ENCODE measurements around the gene EXOC3L1. TPM values are rescaled to one million over a fixed set of nuclear protein-coding genes. Genes with fewer than 3 reads are reported as not detected.

The EXOC3L1 gene
- total RNA-seq, 4 donors from 2014 or later: 0.95 to 3.8 (median 1.7) TPM

DNA sequence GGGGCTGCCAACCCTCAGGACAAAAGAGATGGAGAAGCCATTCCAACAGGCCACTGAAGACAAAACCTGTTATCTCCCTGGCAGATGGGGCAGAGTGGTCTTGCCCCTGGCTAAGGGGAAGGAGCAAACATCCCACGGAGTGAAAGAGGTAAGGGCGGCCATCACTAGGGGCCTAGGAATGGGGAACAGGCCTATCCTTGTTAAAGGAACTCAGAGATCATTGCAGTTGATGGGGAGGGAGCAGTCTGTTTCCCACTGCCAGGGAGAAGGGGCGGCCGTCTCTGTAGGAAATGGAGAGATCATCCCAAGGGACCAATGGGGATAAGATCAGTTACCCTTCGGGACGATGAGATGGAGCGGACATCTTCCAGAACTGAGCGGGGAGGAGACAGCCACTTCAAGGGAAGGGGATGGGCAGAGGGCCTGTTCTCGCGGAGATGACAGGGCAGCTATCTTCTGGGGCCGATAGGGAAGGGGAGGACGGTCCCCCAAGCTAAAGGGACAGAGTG lies 36.4 kb upstream of the EXOC3L1 start:
- no peak for TF ChIP-seq POLR2A (IDR thresholded peaks at IDR 0.05)
- no peak for DNase-seq (ENCODE audit: low spot score in 2 of 2)
- intact Hi-C loops (cut with DNase I; ENCODE audit: low total_unique reads): no loop called here
- H3K4me3 ChIP-seq (ENCODE audit: low read depth, poor library complexity, severe bottlenecking): peak overlapping the region; percentile 91
- WGBS, 2 donors: 8 to 12% methylated on average over 12 of the region's 12 CpGs

- no peak for TF ChIP-seq POLR2A (IDR thresholded peaks at IDR 0.05)
- TF ChIP-seq, protein P1, sequence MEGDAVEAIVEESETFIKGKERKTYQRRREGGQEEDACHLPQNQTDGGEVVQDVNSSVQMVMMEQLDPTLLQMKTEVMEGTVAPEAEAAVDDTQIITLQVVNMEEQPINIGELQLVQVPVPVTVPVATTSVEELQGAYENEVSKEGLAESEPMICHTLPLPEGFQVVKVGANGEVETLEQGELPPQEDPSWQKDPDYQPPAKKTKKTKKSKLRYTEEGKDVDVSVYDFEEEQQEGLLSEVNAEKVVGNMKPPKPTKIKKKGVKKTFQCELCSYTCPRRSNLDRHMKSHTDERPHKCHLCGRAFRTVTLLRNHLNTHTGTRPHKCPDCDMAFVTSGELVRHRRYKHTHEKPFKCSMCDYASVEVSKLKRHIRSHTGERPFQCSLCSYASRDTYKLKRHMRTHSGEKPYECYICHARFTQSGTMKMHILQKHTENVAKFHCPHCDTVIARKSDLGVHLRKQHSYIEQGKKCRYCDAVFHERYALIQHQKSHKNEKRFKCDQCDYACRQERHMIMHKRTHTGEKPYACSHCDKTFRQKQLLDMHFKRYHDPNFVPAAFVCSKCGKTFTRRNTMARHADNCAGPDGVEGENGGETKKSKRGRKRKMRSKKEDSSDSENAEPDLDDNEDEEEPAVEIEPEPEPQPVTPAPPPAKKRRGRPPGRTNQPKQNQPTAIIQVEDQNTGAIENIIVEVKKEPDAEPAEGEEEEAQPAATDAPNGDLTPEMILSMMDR (IDR thresholded peaks at IDR 0.05): no peak
- no peak overlapping the region for H3K4me3 ChIP-seq (ENCODE audit: low read depth, poor library complexity, severe bottlenecking)
- WGBS, 2 donors: 54 to 68% methylated on average over 3 of the region's 3 CpGs
- intact Hi-C loops (cut with DNase I; ENCODE audit: low total_unique reads): no loop called here
- no peak for DNase-seq (ENCODE audit: low spot score in 2 of 2)
These were observed 34.1 kb upstream of the EXOC3L1 start for GRCh38 chr16:67223992-67224391.

GRCh38 chr16:67216612-67217490 lies 26.9 kb upstream of the EXOC3L1 start:
- no peak overlapping the region for H3K4me3 ChIP-seq (ENCODE audit: low read depth, poor library complexity, severe bottlenecking)
- intact Hi-C loops (cut with DNase I; ENCODE audit: low total_unique reads): no loop called here
- DNase-seq (ENCODE audit: low spot score in 2 of 2): no peak
- TF ChIP-seq, protein P1 (IDR thresholded peaks at IDR 0.05): no peak
- TF ChIP-seq POLR2A (IDR thresholded peaks at IDR 0.05): no peak
- WGBS, 2 donors: 70 to 74% methylated on average over 18 of the region's 18 CpGs

DNA sequence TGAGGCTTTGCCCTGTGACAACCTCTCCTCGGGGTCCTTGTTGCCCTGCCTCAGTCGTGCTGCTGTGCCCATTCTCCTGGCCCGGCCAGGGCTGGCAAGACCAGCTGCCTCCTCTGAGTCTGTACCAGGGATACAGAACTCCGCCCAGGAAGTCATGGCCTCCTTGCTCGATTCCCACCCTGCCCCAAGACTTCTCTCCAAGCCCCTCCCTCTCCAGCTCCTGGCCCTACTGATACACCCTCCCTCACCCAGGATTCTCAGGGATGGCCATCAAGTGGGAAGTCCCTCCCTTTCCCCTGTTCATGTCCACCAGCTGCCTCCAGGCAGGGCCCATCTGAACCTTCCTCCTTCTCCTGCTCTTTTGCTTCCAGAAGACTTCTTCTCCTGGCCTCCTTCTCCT lies 25.8 kb upstream of the EXOC3L1 start:
- intact Hi-C loops (cut with DNase I; ENCODE audit: low total_unique reads): no loop called here
- no peak for TF ChIP-seq POLR2A (IDR thresholded peaks at IDR 0.05)
- TF ChIP-seq, protein P1 (IDR thresholded peaks at IDR 0.05): no peak
- WGBS, 2 donors: 65 to 69% methylated on average over 5 of the region's 5 CpGs
- no peak for DNase-seq (ENCODE audit: low spot score in 2 of 2)
- H3K4me3 ChIP-seq (ENCODE audit: low read depth, poor library complexity, severe bottlenecking): no peak overlapping the region

- WGBS, 2 donors: 74 to 78% methylated on average over 8 of the region's 8 CpGs
These were observed 23.5 kb upstream of the EXOC3L1 start for GRCh38 chr16:67213197-67214019.

More at GRCh38 chr16:67213197-67214019, 23.5 kb upstream of the EXOC3L1 start:
- no peak overlapping the region for H3K4me3 ChIP-seq (ENCODE audit: low read depth, poor library complexity, severe bottlenecking)
- TF ChIP-seq POLR2A (IDR thresholded peaks at IDR 0.05): no peak
- TF ChIP-seq, protein P1 (IDR thresholded peaks at IDR 0.05): no peak
- intact Hi-C loops (cut with DNase I; ENCODE audit: low total_unique reads): no loop called here
- no peak for DNase-seq (ENCODE audit: low spot score in 2 of 2)
